Erythroblast (primary cell): Measurements from ENCODE around the gene BCL2A1.

Experiments used
- DNase-seq, 2 experiments: peaks; one replicate each; lab custom pipeline; 2025; lab: John Stamatoyannopoulos, UW
- GATA1 ChIP-seq: IDR thresholded peaks from 2 replicates; pipeline ENCODE4 v1.6.1; 2011; ENCODE audit warnings: low read depth, mild to moderate bottlenecking, control low read depth, low read length, moderate library complexity
- POLR2A ChIP-seq: IDR thresholded peaks from 2 replicates; pipeline ENCODE4 v1.6.1; 2011; ENCODE audit warnings: mild to moderate bottlenecking, low read length

The BCL2A1 gene

DNA sequence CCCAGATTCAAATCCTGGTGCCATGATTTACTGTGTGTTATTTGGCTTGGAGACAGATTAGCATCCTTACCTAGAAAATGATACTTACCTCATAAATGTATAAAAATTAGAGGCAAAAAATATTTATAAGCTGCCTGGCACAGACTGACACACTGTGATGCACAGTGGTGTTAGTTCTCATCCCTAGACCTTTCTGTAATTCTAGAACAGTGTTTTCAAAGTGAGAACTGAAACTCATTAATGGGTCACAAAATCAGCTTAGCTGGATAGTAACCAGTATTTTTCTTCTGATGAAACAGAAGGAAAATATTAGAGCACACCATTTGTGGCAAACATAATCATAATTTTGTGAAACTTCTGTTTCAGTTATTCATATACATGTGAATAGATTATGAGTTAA lies 56.3 kb downstream of the BCL2A1 start:
- TF ChIP-seq GATA1 (no peak), POLR2A (no peak)
- DNase-seq = no peak
